Astrocyte (in vitro differentiated cells and primary cell): ENCODE results near the gene COA8. TPM values are rescaled to one million over a fixed set of nuclear protein-coding genes. Genes with fewer than 3 reads are reported as not detected.

Experiments used
- DNase-seq: peaks from one replicate; pipeline ENCODE4 v3.0.0-alpha.2; 2010; ENCODE audit warnings: low read depth
- FAIRE-seq: peaks from 2 replicates; lab custom pipeline; 2011; peaks lifted over from hg19 to GRCh38; lab: Jason Lieb, UNC
- H2AFZ ChIP-seq: 2 replicates; pipeline ENCODE4 v1.6.0; 2012; ENCODE audit warnings: low read depth, low read length, inconsistent platforms
- H3K27ac ChIP-seq: 2 replicates; pipeline ENCODE4 v1.5.1; 2011; ENCODE audit warnings: low read depth, low read length, inconsistent platforms
- H3K27me3 ChIP-seq: 2 replicates; pipeline ENCODE4 v1.6.0; 2011; ENCODE audit warnings: low read length, inconsistent platforms; ENCODE audit not compliant: insufficient read depth
- H3K36me3 ChIP-seq: 2 replicates; pipeline ENCODE4 v1.5.1; 2011; ENCODE audit warnings: low read length, inconsistent platforms; ENCODE audit not compliant: insufficient read depth
- H3K4me1 ChIP-seq: 2 replicates; pipeline ENCODE4 v1.5.1; 2011; ENCODE audit warnings: low read length, inconsistent platforms; ENCODE audit not compliant: insufficient read depth
- H3K4me2 ChIP-seq: 2 replicates; pipeline ENCODE4 v1.6.0; 2012; ENCODE audit warnings: low read length, inconsistent platforms
- H3K4me3 ChIP-seq: 2 replicates; pipeline ENCODE4 v1.5.1; 2011; ENCODE audit warnings: low read depth, mild to moderate bottlenecking, low read length, inconsistent platforms; ENCODE audit not compliant: insufficient read depth
- H3K79me2 ChIP-seq: 2 replicates; pipeline ENCODE4 v1.6.0; 2012; ENCODE audit warnings: mild to moderate bottlenecking, low read length, inconsistent platforms; ENCODE audit not compliant: insufficient read depth
- H3K9ac ChIP-seq: 2 replicates; pipeline ENCODE4 v1.6.0; 2012; ENCODE audit warnings: mild to moderate bottlenecking, low read length, inconsistent platforms
- H3K9me3 ChIP-seq: 2 replicates; pipeline ENCODE4 v1.5.1; 2012; ENCODE audit warnings: low read depth, mild to moderate bottlenecking, low read length, inconsistent platforms; ENCODE audit not compliant: insufficient read depth
- H4K20me1 ChIP-seq: 2 replicates; pipeline ENCODE4 v1.6.0; 2012; ENCODE audit warnings: low read length, inconsistent platforms; ENCODE audit not compliant: insufficient read depth
- H3K27ac Mint-ChIP-seq: one replicate; pipeline ENCODE4 v1.8.0; 2021; ENCODE audit warnings: mild to moderate bottlenecking, mixed read lengths; ENCODE audit not compliant: unreplicated experiment
- H3K27me3 Mint-ChIP-seq: one replicate; pipeline ENCODE4 v1.8.0; 2021; ENCODE audit warnings: low read depth, mixed read lengths; ENCODE audit not compliant: unreplicated experiment
- H3K36me3 Mint-ChIP-seq: one replicate; pipeline ENCODE4 v1.8.0; 2021; ENCODE audit warnings: low read depth, mixed read lengths; ENCODE audit not compliant: unreplicated experiment
- H3K4me1 Mint-ChIP-seq: one replicate; pipeline ENCODE4 v1.8.0; 2021; ENCODE audit warnings: low read depth, mixed read lengths; ENCODE audit not compliant: unreplicated experiment
- H3K4me3 Mint-ChIP-seq: one replicate; pipeline ENCODE4 v1.8.0; 2021; ENCODE audit warnings: mild to moderate bottlenecking, moderate library complexity, mixed read lengths; ENCODE audit not compliant: unreplicated experiment
- H3K9me3 Mint-ChIP-seq: one replicate; pipeline ENCODE4 v1.8.0; 2021; ENCODE audit warnings: mild to moderate bottlenecking, mixed read lengths; ENCODE audit not compliant: unreplicated experiment
- EZH2 ChIP-seq: IDR thresholded peaks from 2 replicates; pipeline ENCODE4 v1.6.1; 2012; ENCODE audit warnings: mild to moderate bottlenecking, low read length, inconsistent platforms; ENCODE audit not compliant: insufficient read depth
- total RNA-seq: library from RNA; stranded (reverse); gene quantifications from 2 replicates; pipeline ENCODE4 v1.2.1, GENCODE V29; 2021
- TF ChIP-seq, protein P1 (sequence below): IDR thresholded peaks from 2 replicates; pipeline ENCODE4 v1.5.1; 2011; ENCODE audit warnings: low read depth, mild to moderate bottlenecking, inconsistent platforms, low read length, moderate library complexity; ENCODE audit not compliant: insufficient read depth

COA8 gene
- total RNA-seq, 1 donor from 2014 or later = 56.2 TPM

DNA sequence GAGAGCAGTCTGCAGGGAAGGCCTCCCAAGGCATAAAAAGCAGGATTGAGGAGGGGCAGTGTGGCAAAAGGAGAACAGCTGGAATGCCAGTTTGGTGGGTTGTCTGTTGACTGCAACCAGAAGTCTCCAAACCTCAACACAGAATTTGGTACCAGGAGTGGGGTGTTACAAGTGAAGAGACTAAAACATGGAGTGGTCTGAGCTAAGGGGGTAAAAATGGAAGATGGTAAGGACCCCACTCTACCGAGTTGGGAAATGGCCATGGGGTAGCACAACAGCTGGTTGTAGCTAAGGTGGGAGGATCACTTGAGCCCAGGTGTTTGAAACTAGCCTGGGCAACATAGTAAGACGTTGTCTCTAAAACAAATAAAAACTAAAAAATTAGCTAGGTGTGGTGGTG lies 48.5 kb downstream of the COA8 start:
- DNase-seq = no peak
- Histone ChIP-seq H3K27ac (no peak overlapping the region), H3K36me3 (no peaks in the 10 kb centered on the region), H3K9me3 (peaks cover 6% of the 10 kb centered on the region), H4K20me1 (peaks cover 7% of the 10 kb centered on the region), H3K4me2 (no peak overlapping the region), H3K9ac (no peak overlapping the region), H3K4me3 (no peak overlapping the region), H3K4me1 (peaks cover 16% of the 10 kb centered on the region), H3K27me3 (no peaks in the 10 kb centered on the region), H2AFZ (no peak overlapping the region), H3K79me2 (no peaks in the 10 kb centered on the region)
- no peak overlapping the region for H3K4me3 Mint-ChIP-seq
- H3K36me3 Mint-ChIP-seq = peaks cover 9% of the 10 kb centered on the region
- H3K4me1 Mint-ChIP-seq = peaks cover 3% of the 10 kb centered on the region
- H3K27me3 Mint-ChIP-seq = peaks cover 2% of the 10 kb centered on the region
- no peak for TF ChIP-seq EZH2
- TF ChIP-seq, protein P1, sequence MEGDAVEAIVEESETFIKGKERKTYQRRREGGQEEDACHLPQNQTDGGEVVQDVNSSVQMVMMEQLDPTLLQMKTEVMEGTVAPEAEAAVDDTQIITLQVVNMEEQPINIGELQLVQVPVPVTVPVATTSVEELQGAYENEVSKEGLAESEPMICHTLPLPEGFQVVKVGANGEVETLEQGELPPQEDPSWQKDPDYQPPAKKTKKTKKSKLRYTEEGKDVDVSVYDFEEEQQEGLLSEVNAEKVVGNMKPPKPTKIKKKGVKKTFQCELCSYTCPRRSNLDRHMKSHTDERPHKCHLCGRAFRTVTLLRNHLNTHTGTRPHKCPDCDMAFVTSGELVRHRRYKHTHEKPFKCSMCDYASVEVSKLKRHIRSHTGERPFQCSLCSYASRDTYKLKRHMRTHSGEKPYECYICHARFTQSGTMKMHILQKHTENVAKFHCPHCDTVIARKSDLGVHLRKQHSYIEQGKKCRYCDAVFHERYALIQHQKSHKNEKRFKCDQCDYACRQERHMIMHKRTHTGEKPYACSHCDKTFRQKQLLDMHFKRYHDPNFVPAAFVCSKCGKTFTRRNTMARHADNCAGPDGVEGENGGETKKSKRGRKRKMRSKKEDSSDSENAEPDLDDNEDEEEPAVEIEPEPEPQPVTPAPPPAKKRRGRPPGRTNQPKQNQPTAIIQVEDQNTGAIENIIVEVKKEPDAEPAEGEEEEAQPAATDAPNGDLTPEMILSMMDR = no peak
- H3K27ac Mint-ChIP-seq = no peak overlapping the region
- no peak for FAIRE-seq
- peaks cover 20% of the 10 kb centered on the region for H3K9me3 Mint-ChIP-seq

DNA sequence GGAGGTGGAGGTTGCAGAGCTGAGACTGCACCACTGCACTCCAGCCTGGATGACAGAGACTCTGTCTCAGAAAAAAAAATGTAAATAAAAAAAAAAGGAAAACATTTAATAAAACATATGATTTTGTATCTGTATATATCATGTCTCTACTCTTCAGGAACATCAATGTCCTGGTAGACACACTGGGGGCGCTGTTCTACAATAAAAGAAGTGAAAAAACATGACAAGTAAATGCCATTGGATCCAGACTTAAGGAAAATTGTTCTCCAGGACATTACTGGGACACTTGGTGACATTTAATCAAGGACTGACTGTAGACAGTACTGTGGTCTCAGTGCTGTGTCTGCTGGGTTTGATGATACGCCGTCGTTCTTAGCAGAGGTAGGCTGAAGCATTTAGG lies 50.8 kb downstream of the COA8 start:
- Mint-ChIP-seq H3K4me3 (no peak overlapping the region), H3K27ac (no peak overlapping the region), H3K9me3 (peaks cover 20% of the 10 kb centered on the region), H3K4me1 (no peaks in the 10 kb centered on the region), H3K27me3 (peaks cover 3% of the 10 kb centered on the region), H3K36me3 (peaks cover 8% of the 10 kb centered on the region)
- Histone ChIP-seq H3K4me3 (no peak overlapping the region), H3K27me3 (no peaks in the 10 kb centered on the region), H3K27ac (no peak overlapping the region), H3K9ac (no peak overlapping the region), H3K4me1 (no peaks in the 10 kb centered on the region), H3K9me3 (peaks cover 6% of the 10 kb centered on the region), H3K4me2 (no peak overlapping the region), H3K36me3 (no peaks in the 10 kb centered on the region), H3K79me2 (no peaks in the 10 kb centered on the region), H4K20me1 (no peaks in the 10 kb centered on the region), H2AFZ (no peak overlapping the region)
- no peak for DNase-seq
- TF ChIP-seq EZH2 = no peak
- TF ChIP-seq, protein P1 = no peak
- no peak for FAIRE-seq

DNA sequence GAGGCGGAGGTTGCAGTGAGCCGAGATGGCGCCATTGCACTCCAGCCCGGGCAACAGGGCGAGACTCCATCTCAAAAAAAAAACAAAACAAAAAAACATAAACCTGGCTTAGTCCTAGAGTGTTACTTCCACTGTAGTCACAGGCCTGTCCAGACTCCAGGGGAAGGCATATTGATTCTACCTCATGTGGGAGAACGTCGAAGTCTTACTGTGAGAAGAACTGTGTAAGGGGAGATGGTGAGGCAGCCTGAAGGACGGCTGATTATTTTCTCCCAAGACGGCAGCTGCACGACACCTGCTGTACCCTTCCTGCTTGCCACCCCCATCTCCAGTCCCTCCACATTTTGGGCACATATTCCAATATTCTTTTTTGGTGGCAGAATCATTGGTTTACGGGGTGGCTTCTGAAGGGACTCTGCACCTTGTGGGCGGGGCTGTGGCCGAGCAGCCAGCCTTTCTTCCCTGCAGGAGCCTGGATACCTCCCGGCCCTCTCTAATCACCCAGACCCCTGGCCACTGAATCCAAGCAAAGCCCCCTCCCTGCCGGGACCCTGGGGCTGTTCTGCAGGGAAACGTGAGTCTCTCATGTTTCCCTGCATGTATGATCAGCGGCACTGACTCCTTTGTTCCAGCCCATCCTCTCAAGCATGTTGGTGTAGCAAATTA lies 54.0 kb downstream of the COA8 start:
- peaks cover 7% of the 10 kb centered on the region for H3K9me3 Mint-ChIP-seq
- H3K27me3 Mint-ChIP-seq = peaks cover 3% of the 10 kb centered on the region
- Histone ChIP-seq H3K4me1 (no peaks in the 10 kb centered on the region), H3K4me3 (no peak overlapping the region), H3K36me3 (no peaks in the 10 kb centered on the region), H3K9me3 (no peaks in the 10 kb centered on the region), H2AFZ (no peak overlapping the region), H3K9ac (no peak overlapping the region), H4K20me1 (no peaks in the 10 kb centered on the region), H3K27me3 (no peaks in the 10 kb centered on the region), H3K4me2 (no peak overlapping the region), H3K27ac (no peak overlapping the region), H3K79me2 (no peaks in the 10 kb centered on the region)
- no peak overlapping the region for H3K27ac Mint-ChIP-seq
- H3K4me1 Mint-ChIP-seq = peaks cover 2% of the 10 kb centered on the region
- FAIRE-seq = no peak
- H3K4me3 Mint-ChIP-seq = no peak overlapping the region
- TF ChIP-seq EZH2 = no peak
- TF ChIP-seq, protein P1 = no peak
- H3K36me3 Mint-ChIP-seq = no peaks in the 10 kb centered on the region
- DNase-seq = no peak
